GM21526 (cell line): Measurements from ENCODE around the gene PHKB.
"Not testable (repeated sequence)": the region's sequence is repeated elsewhere in the genome, so short reads cannot be mapped to it uniquely, and the experiment has no call there.

Experiments
- ATAC-seq: cut with Tn5 transposase; IDR thresholded peaks from one replicate; pipeline ENCODE4 v1.9.1; 2021; ENCODE audit warnings: moderate library complexity; ENCODE audit not compliant: unreplicated experiment, low FRiP score

Gene PHKB

DNA sequence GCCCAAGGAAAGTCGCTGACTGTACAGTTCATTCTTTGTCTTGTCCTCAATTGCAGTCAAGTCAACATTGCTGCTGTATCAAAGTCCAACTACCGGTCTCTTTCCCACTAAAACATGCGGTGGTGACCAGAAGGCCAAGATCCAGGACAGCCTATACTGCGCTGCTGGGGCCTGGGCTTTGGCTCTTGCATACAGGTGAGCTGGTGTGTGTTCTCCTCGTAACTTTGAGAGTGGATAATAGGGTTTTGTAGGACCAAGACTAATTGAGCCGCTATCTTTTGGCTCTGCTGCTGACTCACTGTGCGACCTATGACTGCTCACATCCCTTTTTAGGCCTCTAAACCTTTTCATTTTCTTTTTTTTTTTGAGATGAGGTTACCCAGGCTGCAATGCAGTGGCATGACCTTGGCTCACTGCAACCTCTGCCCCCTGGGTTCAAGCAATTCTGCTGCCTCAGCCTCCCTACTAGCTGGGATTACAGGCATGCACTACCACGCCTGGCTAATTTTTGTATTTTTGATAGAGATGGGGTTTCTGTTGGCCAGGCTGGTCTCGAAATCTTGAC, 38.7 kb downstream of the PHKB start:
- no peak for ATAC-seq

GRCh38 chr16:47503936-47504335, 42.8 kb downstream of the PHKB start:
- ATAC-seq: no peak

- ATAC-seq: no peak
Observed at GRCh38 chr16:47504599-47504998, 43.5 kb downstream of the PHKB start.

GRCh38 chr16:47506800-47507199, 45.7 kb downstream of the PHKB start:
- no peak for ATAC-seq

GRCh38 chr16:47507701-47508100, 46.6 kb downstream of the PHKB start:
- ATAC-seq: no peak

DNA sequence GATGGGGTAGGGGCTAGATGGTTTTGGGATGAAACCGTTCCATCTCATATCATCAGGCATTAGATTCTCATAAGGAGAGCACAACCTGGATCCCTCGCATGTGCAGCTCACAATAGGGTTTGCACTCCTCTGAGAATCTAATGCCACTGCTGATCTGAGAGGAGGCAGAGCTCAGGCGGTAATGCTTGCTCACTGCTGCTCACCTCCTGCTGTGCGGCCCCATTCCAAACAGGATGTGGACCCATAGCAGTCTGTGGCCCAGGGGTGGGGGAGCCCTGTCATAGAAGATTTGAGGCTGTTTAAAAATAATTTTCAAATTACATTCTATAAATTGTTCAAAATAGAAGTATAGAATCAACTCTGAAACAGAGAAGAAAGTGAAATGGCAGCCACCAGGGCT, 50.8 kb downstream of the PHKB start:
- ATAC-seq: no peak

GRCh38 chr16:47519037-47519436, 57.9 kb downstream of the PHKB start:
- no peak for ATAC-seq

DNA sequence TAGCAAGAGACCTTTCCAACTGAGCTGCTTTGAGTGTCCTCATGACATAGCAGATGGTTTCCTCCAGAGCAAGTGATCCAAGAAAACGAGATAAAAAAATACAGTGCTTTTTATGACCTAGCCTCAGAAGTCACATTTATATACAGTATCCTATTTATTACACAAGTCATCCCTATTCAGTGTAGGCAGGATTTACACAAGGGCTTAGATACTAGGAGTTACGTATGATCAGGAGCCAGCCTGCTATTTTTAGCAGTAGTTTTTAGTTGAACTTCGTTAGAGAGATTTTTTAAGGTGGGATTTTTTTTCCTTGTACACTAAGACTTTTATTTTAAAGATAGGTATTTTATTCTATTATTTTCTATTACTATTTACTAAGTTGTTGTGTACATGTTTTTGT, 58.4 kb downstream of the PHKB start:
- no peak for ATAC-seq

DNA sequence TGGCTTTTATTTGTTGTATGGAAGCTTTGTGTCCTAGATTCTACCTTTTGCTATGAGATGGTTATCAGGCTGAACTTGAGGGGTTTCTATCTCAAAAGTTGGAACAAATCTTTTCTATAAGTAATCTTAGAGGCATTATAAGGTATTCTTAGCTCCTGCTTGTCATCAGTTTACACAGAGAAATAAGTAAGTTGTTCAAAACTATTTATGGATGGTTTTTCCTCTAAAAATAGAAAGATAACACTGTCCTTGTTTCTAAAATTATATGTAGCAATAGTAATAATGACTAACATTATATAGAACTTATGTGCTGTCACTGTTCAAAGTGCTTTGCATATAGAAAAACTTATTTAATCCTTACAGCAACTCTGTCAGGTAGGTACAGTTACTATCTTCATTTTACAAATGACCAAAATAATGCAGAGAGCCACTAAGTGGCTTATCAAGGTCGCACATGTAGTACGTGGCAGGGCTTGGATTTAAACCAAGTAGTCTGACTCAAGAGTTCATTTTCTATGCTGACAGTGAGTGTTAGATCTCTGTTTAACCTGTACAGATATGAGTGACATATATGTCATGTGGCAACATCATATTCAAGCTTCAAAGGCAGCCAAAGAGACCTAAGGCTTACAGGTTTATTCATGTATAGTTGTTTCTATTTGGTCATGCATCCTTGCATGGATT, 59.0 kb downstream of the PHKB start:
- no peak for ATAC-seq

DNA sequence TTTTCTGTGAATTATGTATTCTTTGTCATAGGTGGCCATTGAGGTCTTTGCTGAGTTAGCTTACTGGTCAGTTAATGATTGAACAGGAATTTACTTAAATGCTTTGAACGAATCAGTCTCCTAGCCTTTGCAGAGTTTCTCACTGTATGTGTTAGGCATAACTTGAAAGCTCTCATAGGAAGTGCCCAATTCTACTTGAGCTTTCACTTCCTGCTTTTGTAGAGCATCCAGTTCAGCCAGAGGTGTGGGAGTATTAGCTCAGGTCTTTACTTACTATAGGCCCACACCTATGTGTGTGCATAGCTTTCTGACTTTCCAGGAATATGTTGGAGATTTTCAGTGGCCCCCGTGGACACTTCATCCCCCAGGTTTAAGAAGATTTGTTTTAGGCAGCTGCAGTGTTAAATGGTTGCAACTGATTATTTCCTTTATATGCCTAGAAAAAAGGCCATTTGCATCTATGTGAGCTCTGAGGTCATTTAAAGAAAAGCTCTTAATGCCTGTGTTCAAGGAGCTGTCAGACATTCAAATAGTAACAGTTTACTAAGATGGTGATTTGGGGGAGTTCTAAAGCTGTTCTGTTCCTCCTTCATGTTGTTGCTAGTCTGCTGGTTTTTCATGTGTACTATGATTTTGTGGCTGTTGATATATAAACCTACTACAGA, 62.3 kb downstream of the PHKB start:
- ATAC-seq: peak; percentile 99

DNA sequence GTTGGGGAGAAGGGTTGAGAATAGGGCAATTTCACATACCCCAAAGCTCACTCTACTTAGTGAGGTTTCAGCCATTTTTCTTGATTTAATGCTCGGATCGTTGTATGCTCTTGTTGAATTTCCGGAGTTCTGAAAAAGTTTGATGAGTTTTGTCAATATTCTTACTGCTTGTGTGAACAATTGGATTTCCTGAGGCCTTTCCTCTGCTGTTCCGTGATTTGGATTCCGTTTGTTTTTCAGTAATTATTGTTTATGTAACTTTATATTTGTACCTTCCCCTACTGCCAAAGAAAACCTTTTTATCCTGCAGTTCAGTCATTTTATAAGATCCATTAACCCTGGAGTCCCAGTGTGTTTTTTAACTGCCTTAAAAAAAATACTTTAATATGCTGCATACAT, 62.9 kb downstream of the PHKB start:
- no peak for ATAC-seq

GRCh38 chr16:47528431-47528830, 67.3 kb downstream of the PHKB start:
- ATAC-seq: no peak

DNA sequence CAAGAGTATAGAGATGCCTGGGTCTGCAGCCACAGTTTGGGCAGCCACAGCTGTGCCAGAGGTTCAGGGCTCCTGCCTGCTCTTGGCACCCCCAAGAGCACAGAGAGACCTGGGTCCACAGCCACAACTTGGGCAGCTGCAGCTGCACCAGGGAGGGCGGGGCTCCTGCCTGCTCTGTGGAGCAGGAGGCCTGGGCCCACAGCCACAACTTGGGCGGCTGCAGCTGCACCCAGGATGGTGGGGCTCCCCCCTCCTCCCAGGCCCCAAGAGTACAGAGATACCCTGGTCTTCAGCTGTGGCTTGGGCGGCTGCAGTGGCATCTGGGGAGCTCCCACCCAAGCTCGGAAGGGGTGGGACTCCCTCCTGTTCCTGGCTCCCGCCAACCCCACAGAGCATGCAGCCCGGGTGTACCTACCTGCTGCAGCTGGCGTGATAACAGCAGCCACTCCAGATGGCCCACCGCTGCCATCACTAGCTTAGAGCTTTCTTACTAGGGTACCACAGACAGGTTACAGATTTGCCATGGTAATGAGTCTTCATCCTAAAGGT, 72.7 kb downstream of the PHKB start:
- no peak for ATAC-seq

DNA sequence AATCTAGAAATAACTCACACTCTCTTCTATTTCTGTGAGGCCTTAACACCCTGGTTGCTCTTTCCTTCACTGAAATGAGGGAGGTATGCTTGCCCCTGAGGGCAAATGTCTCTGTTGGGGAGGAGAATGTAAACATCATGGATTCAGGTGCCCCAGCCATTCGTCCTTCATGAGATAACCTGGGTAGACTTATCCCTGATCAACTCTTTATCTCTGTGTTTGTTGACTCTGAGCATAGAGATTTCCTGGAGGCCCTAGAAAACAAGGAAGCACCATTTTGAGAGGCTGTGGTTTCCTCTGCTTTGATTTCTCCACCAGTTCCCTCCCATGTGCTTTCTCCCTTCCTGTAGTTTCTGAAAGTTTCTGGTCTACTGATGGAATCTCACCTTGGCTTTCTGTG, 77.3 kb downstream of the PHKB start:
- ATAC-seq: no peak

DNA sequence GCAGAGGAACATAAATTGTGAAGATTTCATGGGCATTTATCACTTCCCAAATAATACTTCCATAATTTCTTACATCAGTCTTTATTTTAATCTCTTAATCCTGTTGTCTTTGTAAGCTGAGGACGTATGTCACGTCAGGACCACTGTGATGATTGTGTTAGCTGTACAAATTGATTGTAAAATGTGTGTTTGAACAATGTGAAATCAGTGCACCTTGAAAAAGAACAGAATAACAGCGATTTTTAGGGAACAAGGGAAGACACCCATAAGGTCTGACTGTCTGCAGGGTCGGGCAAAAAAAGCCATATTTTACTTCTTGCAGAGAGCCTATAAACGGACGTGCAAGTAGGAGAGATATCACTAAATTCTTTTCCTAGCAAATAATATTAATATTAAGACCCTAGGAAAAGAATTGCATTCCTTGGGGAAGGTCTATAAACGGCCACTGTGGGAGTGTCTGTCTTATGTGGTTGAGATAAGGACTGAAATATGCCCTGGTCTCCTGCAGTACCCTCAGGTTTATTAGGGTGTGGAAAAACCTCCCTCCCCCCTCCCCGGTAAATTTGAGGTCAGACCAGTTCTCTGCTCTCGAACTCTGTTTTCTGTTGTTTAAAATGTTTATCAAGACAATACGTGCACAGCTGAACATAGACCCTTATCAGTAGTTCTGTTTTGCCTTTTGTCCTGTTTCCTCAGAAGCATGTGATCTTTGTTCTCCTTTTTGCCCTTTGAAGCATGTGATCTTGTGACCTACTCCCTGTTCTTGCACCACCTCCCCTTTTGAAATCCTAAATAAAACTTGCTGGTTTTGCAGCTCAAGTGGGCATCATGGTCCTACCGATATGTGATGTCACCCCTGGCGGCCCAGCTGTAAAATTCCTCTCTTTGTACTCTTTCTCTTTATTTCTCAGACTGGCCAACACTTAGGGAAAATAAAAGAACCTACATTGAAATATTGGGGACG, 78.9 kb downstream of the PHKB start:
- not testable (repeated sequence) for ATAC-seq

DNA sequence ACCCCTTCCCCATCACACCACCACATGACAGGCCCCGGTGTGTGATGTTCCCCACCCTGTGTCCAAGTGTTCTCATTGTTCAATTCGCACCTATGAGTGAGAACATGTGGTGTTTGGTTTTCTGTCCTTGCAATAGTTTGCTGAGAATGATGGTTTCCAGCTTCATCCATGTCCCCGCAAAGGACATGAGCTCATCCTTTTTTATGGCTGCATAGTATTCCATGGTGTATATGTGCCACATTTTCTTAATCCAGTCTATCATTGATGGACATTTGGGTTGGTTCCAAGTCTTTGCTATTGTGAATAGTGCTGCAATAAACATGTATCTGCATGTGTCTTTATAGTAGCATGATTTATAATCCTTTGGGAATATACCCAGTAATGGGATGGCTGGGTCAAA, 80.0 kb downstream of the PHKB start:
- ATAC-seq: not testable (repeated sequence)

- not testable (repeated sequence) for ATAC-seq
Observed at GRCh38 chr16:47544255-47544654, 83.1 kb downstream of the PHKB start.

GRCh38 chr16:47551185-47551584, 90.1 kb downstream of the PHKB start:
- not testable (repeated sequence) for ATAC-seq

DNA sequence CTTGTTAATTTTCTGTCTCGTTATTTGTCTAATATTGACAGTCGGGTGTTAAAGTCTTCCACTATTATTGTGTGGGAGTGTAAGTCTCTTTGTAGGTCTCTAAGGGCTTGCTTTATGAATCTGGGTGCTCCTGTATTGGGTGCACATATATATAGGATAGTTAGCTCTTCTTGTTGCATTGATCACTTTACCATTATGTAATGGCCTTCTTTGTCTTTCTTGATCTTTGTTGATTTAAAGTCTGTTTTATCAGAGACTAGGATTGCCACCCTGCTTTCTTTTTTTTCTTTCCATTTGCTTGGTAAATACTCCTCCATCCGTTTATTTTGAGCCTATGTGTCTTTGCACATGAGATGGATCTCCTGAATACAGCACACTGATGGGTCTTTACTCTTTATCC, 90.6 kb downstream of the PHKB start:
- ATAC-seq: not testable (repeated sequence)

DNA sequence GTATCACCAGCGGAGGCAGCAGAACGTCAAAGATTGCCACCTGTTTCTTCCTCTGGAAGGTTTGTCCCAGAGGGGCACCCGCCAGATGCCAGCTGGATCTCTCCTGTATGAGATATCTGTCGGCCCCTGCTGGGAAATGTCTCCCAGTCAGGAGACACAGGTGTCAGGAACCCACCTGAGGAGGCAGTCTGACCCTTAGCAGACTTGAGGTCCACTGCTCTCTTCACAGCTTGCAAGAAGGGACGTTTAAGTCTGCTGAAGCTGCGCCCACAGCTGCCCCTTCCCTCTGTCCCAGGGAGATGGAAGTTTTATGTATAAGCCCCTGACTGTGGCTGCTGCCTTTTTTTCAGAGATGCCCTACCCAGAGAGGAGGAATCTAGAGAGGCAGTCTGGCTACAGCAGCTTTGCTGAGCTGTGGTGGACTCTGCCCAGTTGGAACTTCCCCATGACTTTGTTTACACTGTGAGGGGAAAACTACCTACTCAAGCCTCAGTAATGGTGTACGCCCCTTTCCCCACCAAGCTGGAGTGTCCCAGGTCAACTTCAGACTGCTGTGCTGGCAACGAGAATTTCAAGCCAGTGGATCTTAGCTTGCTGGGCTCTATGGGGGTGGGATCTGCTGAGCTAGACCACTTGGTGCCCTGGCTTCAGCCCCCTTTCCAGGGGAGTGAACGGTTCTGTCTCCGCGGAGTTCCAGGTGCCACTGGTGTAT, 92.9 kb downstream of the PHKB start:
- no peak for ATAC-seq
